GM23338 (cell line): ENCODE measurements around the gene RNF220.

Experiments used
- CREB1 ChIP-seq: fragments of 250-450 bp; sonication (Bioruptor Pico); IDR thresholded peaks from 2 replicates; pipeline ENCODE4 v1.5.0; 2020; ENCODE audit warnings: low read depth, mild to moderate bottlenecking, moderate library complexity
- EZH2 ChIP-seq: fragments of 200-600 bp; sonication (generic); IDR thresholded peaks from one replicate; pipeline ENCODE4 v1.8.0; 2017; ENCODE audit warnings: antibody characterized with exemption, mild to moderate bottlenecking, low read depth; ENCODE audit not compliant: unreplicated experiment
- EZH2phosphoT487 ChIP-seq: fragments of 200-600 bp; sonication (generic); IDR thresholded peaks from one replicate; pipeline ENCODE4 v1.8.1; 2018; ENCODE audit warnings: antibody characterized with exemption; ENCODE audit not compliant: unreplicated experiment
- JUNB ChIP-seq: IDR thresholded peaks from one replicate; pipeline ENCODE4 v1.6.1; 2016; ENCODE audit warnings: antibody characterized with exemption; ENCODE audit not compliant: unreplicated experiment
- POLR2AphosphoS5 ChIP-seq: IDR thresholded peaks from 2 replicates; pipeline ENCODE4 v1.6.1; 2016; ENCODE audit warnings: antibody characterized with exemption, low read depth
- REST ChIP-seq: IDR thresholded peaks from one replicate; pipeline ENCODE4 v1.6.1; 2018; ENCODE audit warnings: antibody characterized with exemption; ENCODE audit not compliant: unreplicated experiment
- TF ChIP-seq, protein P1 (sequence below), 2 experiments: fragments of 200-600 bp in 1 of 2; sonication (generic) in 1 of 2; conservative IDR thresholded peaks; 2 replicates each; pipeline versions ENCODE4 v1.5.1 to v1.6.1; 2016 to 2017; ENCODE audit warnings: antibody characterized with exemption in 2 of 2, low read depth in 2 of 2, mild to moderate bottlenecking in 2 of 2, moderate library complexity in 1 of 2
- TF ChIP-seq, protein P2 (sequence below): IDR thresholded peaks from 2 replicates; pipeline ENCODE4 v1.6.1; 2016; ENCODE audit warnings: antibody characterized with exemption

DNA sequence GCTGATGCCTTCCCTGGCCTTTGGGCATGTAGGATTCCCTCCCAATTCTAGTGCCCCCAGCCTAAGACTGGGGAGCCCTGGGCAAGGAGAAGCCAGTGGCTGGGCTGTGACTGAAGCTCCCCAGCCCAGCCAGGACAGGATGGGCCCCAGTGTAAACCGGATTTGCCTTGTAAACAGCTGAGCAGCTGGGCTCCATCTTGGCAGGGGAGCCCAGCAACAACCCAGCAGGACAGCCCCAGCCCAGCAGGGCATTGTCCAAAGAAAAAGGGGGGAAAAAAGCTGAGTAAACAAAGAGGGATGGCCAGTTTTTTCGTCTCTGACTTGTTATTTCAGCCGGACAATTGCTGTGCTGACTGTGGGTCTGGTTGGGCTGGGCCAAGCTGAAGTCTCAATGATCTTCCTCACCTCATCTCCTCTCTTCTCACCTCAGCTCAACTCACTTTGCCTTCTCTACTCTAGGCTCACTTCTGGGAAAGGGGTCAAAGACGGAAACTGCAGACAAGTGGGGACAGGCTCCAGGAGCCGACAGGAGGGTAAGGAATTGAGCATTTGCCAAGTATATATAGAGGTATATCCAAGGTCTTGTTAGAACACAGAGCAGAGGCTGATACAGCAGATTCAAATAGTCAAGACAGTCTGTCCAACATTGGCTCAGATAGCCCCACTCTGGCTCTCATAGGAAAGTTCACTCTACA lies 171.5 kb downstream of the RNF220 start:
- TF ChIP-seq EZH2phosphoT487 (no peak), EZH2 (no peak), REST (no peak), JUNB (no peak), POLR2AphosphoS5 (no peak), CREB1 (CRISPR knock-in tag) (no peak)
- TF ChIP-seq, protein P1, sequence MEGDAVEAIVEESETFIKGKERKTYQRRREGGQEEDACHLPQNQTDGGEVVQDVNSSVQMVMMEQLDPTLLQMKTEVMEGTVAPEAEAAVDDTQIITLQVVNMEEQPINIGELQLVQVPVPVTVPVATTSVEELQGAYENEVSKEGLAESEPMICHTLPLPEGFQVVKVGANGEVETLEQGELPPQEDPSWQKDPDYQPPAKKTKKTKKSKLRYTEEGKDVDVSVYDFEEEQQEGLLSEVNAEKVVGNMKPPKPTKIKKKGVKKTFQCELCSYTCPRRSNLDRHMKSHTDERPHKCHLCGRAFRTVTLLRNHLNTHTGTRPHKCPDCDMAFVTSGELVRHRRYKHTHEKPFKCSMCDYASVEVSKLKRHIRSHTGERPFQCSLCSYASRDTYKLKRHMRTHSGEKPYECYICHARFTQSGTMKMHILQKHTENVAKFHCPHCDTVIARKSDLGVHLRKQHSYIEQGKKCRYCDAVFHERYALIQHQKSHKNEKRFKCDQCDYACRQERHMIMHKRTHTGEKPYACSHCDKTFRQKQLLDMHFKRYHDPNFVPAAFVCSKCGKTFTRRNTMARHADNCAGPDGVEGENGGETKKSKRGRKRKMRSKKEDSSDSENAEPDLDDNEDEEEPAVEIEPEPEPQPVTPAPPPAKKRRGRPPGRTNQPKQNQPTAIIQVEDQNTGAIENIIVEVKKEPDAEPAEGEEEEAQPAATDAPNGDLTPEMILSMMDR (conservative IDR thresholded peaks at IDR 0.05; ENCODE audit: low read depth in 2 of 2) = no peak
- TF ChIP-seq, protein P2, sequence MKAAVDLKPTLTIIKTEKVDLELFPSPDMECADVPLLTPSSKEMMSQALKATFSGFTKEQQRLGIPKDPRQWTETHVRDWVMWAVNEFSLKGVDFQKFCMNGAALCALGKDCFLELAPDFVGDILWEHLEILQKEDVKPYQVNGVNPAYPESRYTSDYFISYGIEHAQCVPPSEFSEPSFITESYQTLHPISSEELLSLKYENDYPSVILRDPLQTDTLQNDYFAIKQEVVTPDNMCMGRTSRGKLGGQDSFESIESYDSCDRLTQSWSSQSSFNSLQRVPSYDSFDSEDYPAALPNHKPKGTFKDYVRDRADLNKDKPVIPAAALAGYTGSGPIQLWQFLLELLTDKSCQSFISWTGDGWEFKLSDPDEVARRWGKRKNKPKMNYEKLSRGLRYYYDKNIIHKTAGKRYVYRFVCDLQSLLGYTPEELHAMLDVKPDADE = no peak
